ENCODE results near the gene CACNG5.

Gene CACNG5

GRCh38 chr17:66803474-66803951 is 31.4 kb upstream of the CACNG5 start:
- no peak overlapping the region for H3K4me3 ChIP-seq (replicated peaks; ENCODE audit: low read depth, low read length)
- no peak for TF ChIP-seq CTCF (IDR thresholded peaks at IDR 0.05; ENCODE audit: insufficient read depth, low read length, poor library complexity, severe bottlenecking)
- H3K36me3 ChIP-seq (ENCODE audit: control insufficient read depth, insufficient read depth, low read length), result no peaks in the 10 kb centered on the region
- no peaks in the 10 kb centered on the region for H3K27me3 ChIP-seq (replicated peaks; ENCODE audit: control insufficient read depth, insufficient read depth, low read length)
- DNase-seq (ENCODE audit: extremely low read depth, insufficient read length), result no peak

- H3K36me3 ChIP-seq (ENCODE audit: control insufficient read depth, insufficient read depth, low read length), result no peaks in the 10 kb centered on the region
- TF ChIP-seq CTCF (IDR thresholded peaks at IDR 0.05; ENCODE audit: insufficient read depth, low read length, poor library complexity, severe bottlenecking), result no peak
- DNase-seq (ENCODE audit: extremely low read depth, insufficient read length), result no peak
- H3K27me3 ChIP-seq (replicated peaks; ENCODE audit: control insufficient read depth, insufficient read depth, low read length), result no peaks in the 10 kb centered on the region
- H3K4me3 ChIP-seq (replicated peaks; ENCODE audit: low read depth, low read length), result no peak overlapping the region
Measured at GRCh38 chr17:66805567-66805966, 29.4 kb upstream of the CACNG5 start.

- H3K27me3 ChIP-seq (replicated peaks; ENCODE audit: control insufficient read depth, insufficient read depth, low read length), result no peaks in the 10 kb centered on the region
- no peak for TF ChIP-seq CTCF (IDR thresholded peaks at IDR 0.05; ENCODE audit: insufficient read depth, low read length, poor library complexity, severe bottlenecking)
- H3K4me3 ChIP-seq (replicated peaks; ENCODE audit: low read depth, low read length), result no peak overlapping the region
- DNase-seq (ENCODE audit: extremely low read depth, insufficient read length), result no peak
- H3K36me3 ChIP-seq (ENCODE audit: control insufficient read depth, insufficient read depth, low read length), result no peaks in the 10 kb centered on the region
Measured at GRCh38 chr17:66807182-66807581, 27.7 kb upstream of the CACNG5 start.

GRCh38 chr17:66809408-66809807 is 25.5 kb upstream of the CACNG5 start:
- Histone ChIP-seq H3K36me3 (ENCODE audit: control insufficient read depth, insufficient read depth, low read length) (no peaks in the 10 kb centered on the region), H3K4me3 (replicated peaks; ENCODE audit: low read depth, low read length) (no peak overlapping the region), H3K27me3 (replicated peaks; ENCODE audit: control insufficient read depth, insufficient read depth, low read length) (peaks cover 2% of the 10 kb centered on the region)
- TF ChIP-seq CTCF (IDR thresholded peaks at IDR 0.05; ENCODE audit: insufficient read depth, low read length, poor library complexity, severe bottlenecking), result no peak
- no peak for DNase-seq (ENCODE audit: extremely low read depth, insufficient read length)

GRCh38 chr17:66810951-66811682 is 23.8 kb upstream of the CACNG5 start:
- no peaks in the 10 kb centered on the region for H3K36me3 ChIP-seq (ENCODE audit: control insufficient read depth, insufficient read depth, low read length)
- DNase-seq (ENCODE audit: extremely low read depth, insufficient read length), result no peak
- TF ChIP-seq CTCF (IDR thresholded peaks at IDR 0.05; ENCODE audit: insufficient read depth, low read length, poor library complexity, severe bottlenecking), result no peak
- H3K4me3 ChIP-seq (replicated peaks; ENCODE audit: low read depth, low read length), result no peak overlapping the region
- H3K27me3 ChIP-seq (replicated peaks; ENCODE audit: control insufficient read depth, insufficient read depth, low read length), result peaks cover 2% of the 10 kb centered on the region

Data from GM06990 (cell line).